GM12872 (cell line): Measurements from ENCODE around the gene RBFOX2.

Experiments
- CTCF ChIP-seq: IDR thresholded peaks from 3 replicates; pipeline ENCODE4 v1.5.1; 2011; ENCODE audit warnings: low read depth, mild to moderate bottlenecking, low read length, moderate library complexity; ENCODE audit not compliant: insufficient read depth

RBFOX2 gene

GRCh38 chr22:35883031-35883620, 145.5 kb downstream of the RBFOX2 start:
- TF ChIP-seq CTCF, result no peak

GRCh38 chr22:35882211-35883030, 146.2 kb downstream of the RBFOX2 start:
- TF ChIP-seq CTCF, result no peak

GRCh38 chr22:35879351-35879750, 149.3 kb downstream of the RBFOX2 start:
- no peak for TF ChIP-seq CTCF

- no peak for TF ChIP-seq CTCF
Measured at GRCh38 chr22:35873426-35873825, 155.2 kb downstream of the RBFOX2 start.

GRCh38 chr22:35872451-35872850, 156.2 kb downstream of the RBFOX2 start:
- TF ChIP-seq CTCF, result no peak

- TF ChIP-seq CTCF, result no peak
Measured at GRCh38 chr22:35870517-35871293, 157.9 kb downstream of the RBFOX2 start.

- TF ChIP-seq CTCF, result no peak
Measured at GRCh38 chr22:35868938-35869337, 159.7 kb downstream of the RBFOX2 start.
